ENCODE data around the gene IQCM.
"Not testable (repeated sequence)": the region's sequence is repeated elsewhere in the genome, so short reads cannot be mapped to it uniquely, and the experiment has no call there.

IQCM gene

GRCh38 chr4:149555146-149555545, 260.5 kb downstream of the IQCM start:
- DNase-seq = no peak

- DNase-seq = no peak
Observed at GRCh38 chr4:149553959-149554520, 261.6 kb downstream of the IQCM start.

GRCh38 chr4:149552601-149553000, 263.0 kb downstream of the IQCM start:
- no peak for DNase-seq

GRCh38 chr4:149549911-149550310, 265.7 kb downstream of the IQCM start:
- DNase-seq = no peak

GRCh38 chr4:149534779-149535178, 280.9 kb downstream of the IQCM start:
- no peak for DNase-seq

- DNase-seq = no peak
Observed at GRCh38 chr4:149531861-149532260, 283.8 kb downstream of the IQCM start.

- no peak for DNase-seq
Observed at GRCh38 chr4:149523039-149523438, 292.6 kb downstream of the IQCM start.

- DNase-seq = no peak
Observed at GRCh38 chr4:149521611-149522425, 293.8 kb downstream of the IQCM start.

GRCh38 chr4:149518471-149518870, 297.2 kb downstream of the IQCM start:
- DNase-seq = no peak

GRCh38 chr4:149513081-149513480, 302.6 kb downstream of the IQCM start:
- DNase-seq = no peak

- DNase-seq = no peak
Observed at GRCh38 chr4:149512501-149512900, 303.1 kb downstream of the IQCM start.

- DNase-seq = no peak
Observed at GRCh38 chr4:149511558-149512298, 303.9 kb downstream of the IQCM start.

GRCh38 chr4:149507309-149507708, 308.3 kb downstream of the IQCM start:
- not testable (repeated sequence) for DNase-seq

GRCh38 chr4:149500806-149501205, 314.8 kb downstream of the IQCM start:
- DNase-seq = no peak

- no peak for DNase-seq
Observed at GRCh38 chr4:149499726-149500125, 315.9 kb downstream of the IQCM start.

GRCh38 chr4:149498246-149498645, 317.4 kb downstream of the IQCM start:
- DNase-seq = no peak

GRCh38 chr4:149493492-149493891, 322.2 kb downstream of the IQCM start:
- no peak for DNase-seq

GRCh38 chr4:149489321-149489720, 326.3 kb downstream of the IQCM start:
- no peak for DNase-seq

GRCh38 chr4:149486861-149487260, 328.8 kb downstream of the IQCM start:
- DNase-seq = no peak

- DNase-seq = not testable (repeated sequence)
Observed at GRCh38 chr4:149468669-149469068, 347.0 kb downstream of the IQCM start.

GRCh38 chr4:149466446-149466845, 349.2 kb downstream of the IQCM start:
- no peak for DNase-seq

GRCh38 chr4:149465955-149466354, 349.7 kb downstream of the IQCM start:
- DNase-seq = no peak

GRCh38 chr4:149443537-149443936, 372.1 kb downstream of the IQCM start:
- no peak for DNase-seq

- no peak for DNase-seq
Observed at GRCh38 chr4:149441338-149441737, 374.3 kb downstream of the IQCM start.
